ENCODE results near the gene DNAH3.
"Not testable (repeated sequence)": the region's sequence is repeated elsewhere in the genome, so short reads cannot be mapped to it uniquely, and the experiment has no call there.

The DNAH3 gene

GRCh38 chr16:21166561-21166961 is 15.9 kb upstream of the DNAH3 start:
- DNase-seq: no peak

- DNase-seq: no peak
These were observed 14.0 kb upstream of the DNAH3 start for GRCh38 chr16:21164521-21165168.

- DNase-seq: no peak
These were observed 12.9 kb upstream of the DNAH3 start for GRCh38 chr16:21163576-21163975.

- DNase-seq: no peak
These were observed 12.1 kb upstream of the DNAH3 start for GRCh38 chr16:21162661-21163151.

GRCh38 chr16:21161211-21161610 is 10.6 kb upstream of the DNAH3 start:
- DNase-seq: no peak

- no peak for DNase-seq
These were observed 9.6 kb upstream of the DNAH3 start for GRCh38 chr16:21160276-21160675.

- DNase-seq: no peak
These were observed 8.8 kb upstream of the DNAH3 start for GRCh38 chr16:21159281-21159951.

- DNase-seq: peak; percentile 71
These were observed 7.8 kb upstream of the DNAH3 start, which contains the start of gene LDAF1 for GRCh38 chr16:21158208-21159110. TSS of gene LDAF1 (plus strand) at chr16:21158674. CDS start at chr16:21161183, 2,509 bp downstream.

GRCh38 chr16:21157632-21158031 is 7.0 kb upstream of the DNAH3 start:
- DNase-seq: no peak

GRCh38 chr16:21156767-21157467 is 6.3 kb upstream of the DNAH3 start:
- DNase-seq: peak; percentile 22

GRCh38 chr16:21156011-21156410 is 5.4 kb upstream of the DNAH3 start:
- DNase-seq: not testable (repeated sequence)

- not testable (repeated sequence) for DNase-seq
These were observed 2.6 kb upstream of the DNAH3 start for GRCh38 chr16:21153124-21153729.

- not testable (repeated sequence) for DNase-seq
These were observed 1.7 kb upstream of the DNAH3 start for GRCh38 chr16:21152160-21153030.

- no peak for DNase-seq
These were observed 4.9 kb downstream of the DNAH3 start for GRCh38 chr16:21145738-21146137.

- DNase-seq: no peak
These were observed 16.6 kb downstream of the DNAH3 start for GRCh38 chr16:21134053-21134452.

GRCh38 chr16:21130811-21131210 is 19.8 kb downstream of the DNAH3 start:
- DNase-seq: no peak

- no peak for DNase-seq
These were observed 21.7 kb downstream of the DNAH3 start for GRCh38 chr16:21128991-21129390.

GRCh38 chr16:21126518-21126917 is 24.1 kb downstream of the DNAH3 start:
- no peak for DNase-seq

GRCh38 chr16:21125191-21125590 is 25.5 kb downstream of the DNAH3 start:
- no peak for DNase-seq

GRCh38 chr16:21120976-21121520 is 29.6 kb downstream of the DNAH3 start:
- no peak for DNase-seq

GRCh38 chr16:21117567-21117966 is 33.1 kb downstream of the DNAH3 start:
- no peak for DNase-seq
